HG02798 (cell line): ENCODE results near the gene DLK2.
A peak's percentile ranks its signal among the peaks of the same experiment; 100 is the strongest.

Experiments
- ATAC-seq: cut with Tn5 transposase; IDR thresholded peaks from one replicate; pipeline ENCODE4 v1.9.1; 2021; ENCODE audit warnings: mild to moderate bottlenecking; ENCODE audit not compliant: unreplicated experiment, poor library complexity

DLK2 gene

GRCh38 chr6:43457643-43458042 lies 2.3 kb upstream of the DLK2 start:
- ATAC-seq = no peak

GRCh38 chr6:43454696-43455530 lies 435 bp downstream of the DLK2 start:
- peak; percentile 27 for ATAC-seq

- peak; percentile 64 for ATAC-seq
These were observed 1.1 kb downstream of the DLK2 start for GRCh38 chr6:43454290-43454695.

- no peak for ATAC-seq
These were observed 1.5 kb downstream of the DLK2 start for GRCh38 chr6:43453831-43454230.

GRCh38 chr6:43452896-43453295 lies 2.5 kb downstream of the DLK2 start:
- no peak for ATAC-seq

GRCh38 chr6:43451939-43452338 lies 3.4 kb downstream of the DLK2 start:
- ATAC-seq = no peak

- no peak for ATAC-seq
These were observed 4.0 kb downstream of the DLK2 start for GRCh38 chr6:43451348-43451747.

- ATAC-seq = no peak
These were observed 4.6 kb downstream of the DLK2 start for GRCh38 chr6:43450699-43451131.

GRCh38 chr6:43448916-43449315 lies 6.4 kb downstream of the DLK2 start:
- ATAC-seq = no peak

GRCh38 chr6:43447604-43448003 lies 7.7 kb downstream of the DLK2 start:
- no peak for ATAC-seq

- no peak for ATAC-seq
These were observed 9.8 kb downstream of the DLK2 start for GRCh38 chr6:43445576-43445975.

GRCh38 chr6:43444582-43444981 lies 10.8 kb downstream of the DLK2 start:
- no peak for ATAC-seq

- ATAC-seq = no peak
These were observed 11.3 kb downstream of the DLK2 start for GRCh38 chr6:43444036-43444435.

- ATAC-seq = no peak
These were observed 12.4 kb downstream of the DLK2 start for GRCh38 chr6:43442935-43443334.

GRCh38 chr6:43437700-43438099 lies 17.6 kb downstream of the DLK2 start:
- ATAC-seq = no peak

GRCh38 chr6:43436577-43437282 lies 18.6 kb downstream of the DLK2 start:
- ATAC-seq = no peak

- ATAC-seq = no peak
These were observed 19.5 kb downstream of the DLK2 start for GRCh38 chr6:43435682-43436437.

GRCh38 chr6:43434943-43435342 lies 20.4 kb downstream of the DLK2 start:
- no peak for ATAC-seq

- ATAC-seq = no peak
These were observed 21.1 kb downstream of the DLK2 start for GRCh38 chr6:43434001-43434840.

GRCh38 chr6:43433148-43433547 lies 22.2 kb downstream of the DLK2 start:
- no peak for ATAC-seq
